Peyer's patch (tissue), 4 donors: ENCODE measurements around the gene VPS35L.
A peak's percentile ranks its signal among the peaks of the same experiment; 100 is the strongest.

Experiments
- CTCF ChIP-seq, 6 experiments: fragments of 450-650 bp in 4 of 6; fragments of 200-600 bp in 2 of 6; sonication (generic) in 1 of 6; IDR thresholded peaks; one replicate each; pipeline ENCODE4 v1.5.1; 2017 to 2019; ENCODE audit warnings: antibody characterized with exemption in 6 of 6, mild to moderate bottlenecking in 3 of 6, moderate library complexity in 1 of 6
- POLR2A ChIP-seq, 2 donors: fragments of 450-650 bp; IDR thresholded peaks; one replicate each; pipeline ENCODE4 v1.5.1; 2017; ENCODE audit warnings: antibody characterized with exemption in 2 of 2, mild to moderate bottlenecking in 2 of 2, moderate library complexity in 2 of 2

GRCh38 chr16:19680881-19681340 is 125.4 kb downstream of the VPS35L start:
- TF ChIP-seq CTCF (IDR thresholded peaks at IDR 0.05) (peak in 1 of 6 experiments; percentile 2), POLR2A (IDR thresholded peaks at IDR 0.05) (no peak)
